Progenitor cell of endocrine pancreas (in vitro differentiated cells): ENCODE measurements around the gene RALGAPA2. TPM values are rescaled to one million over a fixed set of nuclear protein-coding genes. Genes with fewer than 3 reads are reported as not detected.

ENCODE experiments used
- DNase-seq: peaks from one replicate; pipeline ENCODE4 v3.0.0; 2021; ENCODE audit warnings: low spot score; ENCODE audit not compliant: unreplicated experiment
- H3K27ac Mint-ChIP-seq: 2 replicates; pipeline ENCODE4 v1.8.0; 2021; ENCODE audit warnings: mild to moderate bottlenecking, moderate library complexity, mixed read lengths
- H3K27me3 Mint-ChIP-seq: 2 replicates; pipeline ENCODE4 v1.8.0; 2021; ENCODE audit warnings: mixed read lengths
- H3K36me3 Mint-ChIP-seq: 2 replicates; pipeline ENCODE4 v1.8.0; 2022; ENCODE audit warnings: mixed read lengths; ENCODE audit not compliant: insufficient read depth
- H3K4me1 Mint-ChIP-seq: 2 replicates; pipeline ENCODE4 v1.8.0; 2021; ENCODE audit warnings: low read depth, mixed read lengths
- H3K4me3 Mint-ChIP-seq: 2 replicates; pipeline ENCODE4 v1.8.0; 2021; ENCODE audit warnings: low read depth, mild to moderate bottlenecking, moderate library complexity, mixed read lengths
- H3K9me3 Mint-ChIP-seq: 2 replicates; pipeline ENCODE4 v1.8.0; 2021; ENCODE audit warnings: low read depth, mixed read lengths
- CTCF ChIP-seq: fragments of 200-600 bp; sonication (generic); IDR thresholded peaks from one replicate; pipeline ENCODE4 v1.5.0; 2021; ENCODE audit warnings: antibody characterized with exemption, mild to moderate bottlenecking; ENCODE audit not compliant: unreplicated experiment
- total RNA-seq: library from RNA; stranded (reverse); gene quantifications from 2 replicates; pipeline ENCODE4 v1.2.1, GENCODE V29; 2021

The RALGAPA2 gene
- total RNA-seq, 1 donor from 2014 or later = 109 TPM

GRCh38 chr20:20448881-20449280 lies 263.6 kb downstream of the RALGAPA2 start:
- peaks cover 7% of the 10 kb centered on the region for H3K36me3 Mint-ChIP-seq
- no peaks in the 10 kb centered on the region for H3K9me3 Mint-ChIP-seq
- TF ChIP-seq CTCF = no peak
- no peak overlapping the region for H3K27ac Mint-ChIP-seq
- no peak for DNase-seq
- no peak overlapping the region for H3K4me3 Mint-ChIP-seq
- peaks cover 5% of the 10 kb centered on the region for H3K4me1 Mint-ChIP-seq
- H3K27me3 Mint-ChIP-seq = no peaks in the 10 kb centered on the region

DNA sequence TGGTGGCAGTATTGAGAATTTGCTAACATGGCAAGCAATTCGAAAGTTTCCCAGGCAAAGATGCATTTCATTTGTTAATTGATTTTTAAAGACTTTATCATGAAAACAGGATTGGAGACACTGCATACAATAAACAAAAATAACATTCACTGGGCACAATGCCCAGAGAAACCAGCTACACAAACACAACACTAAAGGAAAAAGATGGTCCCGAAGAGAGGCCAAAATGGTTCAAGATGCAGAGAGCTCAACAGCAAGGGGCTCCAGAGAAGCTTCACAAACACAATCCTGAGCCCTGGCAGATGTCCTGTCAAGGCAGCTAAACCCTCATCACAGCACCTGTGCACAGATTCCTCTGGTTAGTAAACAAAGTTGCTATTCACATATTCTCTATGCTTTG lies 265.2 kb downstream of the RALGAPA2 start:
- Mint-ChIP-seq H3K4me1 (peaks cover 3% of the 10 kb centered on the region), H3K4me3 (no peak overlapping the region), H3K27me3 (no peaks in the 10 kb centered on the region), H3K9me3 (no peaks in the 10 kb centered on the region), H3K36me3 (peaks cover 3% of the 10 kb centered on the region), H3K27ac (no peak overlapping the region)
- no peak for DNase-seq
- TF ChIP-seq CTCF = no peak

DNA sequence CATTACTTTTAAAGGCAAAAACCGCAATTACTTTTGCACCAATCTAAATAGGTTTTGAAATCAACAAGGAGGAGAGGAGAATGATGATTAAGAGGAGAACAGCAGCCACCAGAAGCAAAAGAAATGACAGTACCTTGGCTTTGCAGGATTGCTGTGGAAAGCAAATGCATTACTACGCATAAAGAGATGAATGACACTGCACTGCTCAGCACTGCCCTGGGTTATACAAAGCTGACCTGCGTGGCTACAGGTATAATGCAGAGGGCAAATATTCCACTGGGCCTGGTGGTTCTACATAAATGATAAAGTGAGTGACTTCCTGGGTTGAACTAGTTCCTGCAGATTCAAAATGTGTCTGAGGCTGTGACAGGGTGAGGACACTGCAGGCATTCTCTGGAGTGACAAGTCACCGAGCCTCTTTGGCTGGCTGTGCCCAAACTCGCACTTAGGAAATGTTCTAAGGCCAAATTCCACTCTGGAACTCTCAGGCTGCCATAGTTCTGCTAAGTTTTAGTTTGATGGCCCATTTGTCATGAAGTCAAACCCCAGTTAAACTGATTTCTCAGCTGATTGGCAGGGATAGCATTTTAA lies 265.9 kb downstream of the RALGAPA2 start:
- Mint-ChIP-seq H3K4me1 (peaks cover 3% of the 10 kb centered on the region), H3K9me3 (no peaks in the 10 kb centered on the region), H3K36me3 (peaks cover 3% of the 10 kb centered on the region), H3K27ac (no peak overlapping the region), H3K27me3 (no peaks in the 10 kb centered on the region), H3K4me3 (no peak overlapping the region)
- no peak for DNase-seq
- TF ChIP-seq CTCF = no peak

GRCh38 chr20:20446001-20446400 lies 266.4 kb downstream of the RALGAPA2 start:
- H3K4me3 Mint-ChIP-seq = no peak overlapping the region
- TF ChIP-seq CTCF = no peak
- no peaks in the 10 kb centered on the region for H3K9me3 Mint-ChIP-seq
- no peak overlapping the region for H3K27ac Mint-ChIP-seq
- peaks cover 4% of the 10 kb centered on the region for H3K4me1 Mint-ChIP-seq
- no peak for DNase-seq
- H3K36me3 Mint-ChIP-seq = peaks cover 3% of the 10 kb centered on the region
- H3K27me3 Mint-ChIP-seq = no peaks in the 10 kb centered on the region

- TF ChIP-seq CTCF = no peak
- Mint-ChIP-seq H3K27ac (peak overlapping the region; percentile 20), H3K4me3 (no peak overlapping the region), H3K4me1 (peaks cover 6% of the 10 kb centered on the region), H3K36me3 (peaks cover 3% of the 10 kb centered on the region), H3K9me3 (no peaks in the 10 kb centered on the region), H3K27me3 (no peaks in the 10 kb centered on the region)
- DNase-seq = no peak
Measured at GRCh38 chr20:20443504-20443903, 268.9 kb downstream of the RALGAPA2 start.
